ENCODE data around the gene CDH22.

Gene CDH22

DNA sequence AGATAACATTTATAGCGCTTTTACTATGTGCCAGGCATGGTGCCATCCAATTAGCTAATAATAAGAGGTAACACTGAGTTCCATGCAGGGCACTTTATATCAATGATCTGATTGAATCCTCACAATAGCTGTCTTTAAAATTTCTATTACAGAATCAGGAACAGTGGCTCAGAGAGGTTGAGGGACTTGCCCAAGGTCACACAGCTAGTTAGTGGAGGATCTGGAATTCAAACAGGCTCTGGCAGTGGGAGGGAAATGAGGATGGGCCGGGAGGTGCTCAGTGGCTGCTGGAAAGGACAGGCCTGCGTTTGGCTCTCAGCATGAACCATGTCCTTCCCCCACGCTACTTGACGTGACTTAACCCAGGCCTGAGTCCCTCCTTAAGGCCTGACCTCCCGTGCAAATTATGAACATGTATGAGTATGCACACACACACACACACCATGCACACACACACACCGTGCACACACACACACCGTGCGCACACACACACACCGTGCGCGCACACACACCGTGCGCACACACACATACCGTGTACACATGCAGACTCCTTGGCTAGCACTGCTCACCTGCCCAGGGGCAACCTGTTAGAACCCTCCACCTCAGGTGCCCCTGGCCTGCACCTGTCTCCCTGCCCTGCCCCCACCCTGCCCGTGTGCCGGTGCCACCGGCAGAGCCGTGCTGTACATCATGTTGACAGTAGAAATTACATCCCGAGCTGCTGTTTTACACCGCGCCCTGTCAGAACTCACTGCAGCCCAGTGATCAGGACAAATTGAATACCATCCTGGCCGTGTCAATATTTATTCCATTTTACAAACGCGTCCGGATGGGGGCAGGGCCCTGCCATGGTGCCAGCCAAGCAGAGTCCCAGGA is 43.7 kb downstream of the CDH22 start:
- no peak for DNase-seq

DNA sequence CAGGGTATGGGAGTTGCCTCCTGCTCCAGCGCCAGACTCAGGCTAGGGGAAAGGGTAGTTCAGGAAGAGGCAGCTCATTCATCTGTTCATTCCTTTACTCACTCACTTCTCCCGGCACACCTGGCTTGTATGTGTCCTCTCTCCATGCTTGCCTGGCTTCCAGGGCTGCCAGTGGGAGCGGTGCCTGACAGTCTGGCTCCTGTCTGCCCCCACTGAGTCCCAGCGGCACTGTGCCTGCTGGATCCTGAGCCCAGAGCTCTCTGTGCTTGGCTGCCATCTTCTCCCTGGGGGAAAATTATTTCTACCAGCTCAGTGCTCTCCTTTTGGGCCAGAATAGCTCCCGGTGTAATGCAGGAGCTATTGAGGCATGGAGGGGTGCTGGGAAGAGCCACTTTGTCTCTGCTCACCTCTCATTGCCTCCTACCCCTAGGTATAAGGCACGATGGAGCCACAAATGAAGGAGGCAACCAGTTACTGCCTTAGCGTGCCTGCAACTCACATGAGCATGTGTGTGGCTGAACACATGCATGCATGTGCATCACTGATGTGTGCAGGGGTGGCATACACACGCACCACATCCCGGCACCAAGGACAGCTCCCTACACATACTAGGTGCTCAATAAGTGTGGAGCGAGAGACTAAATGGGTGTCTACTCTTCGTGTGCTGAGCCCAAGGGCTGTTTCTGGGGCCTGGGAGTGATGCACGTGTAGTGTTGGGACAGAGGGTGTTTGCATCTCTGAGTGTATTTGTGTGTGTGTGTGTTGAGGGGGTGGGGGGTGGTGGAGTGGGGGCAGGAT is 46.6 kb downstream of the CDH22 start:
- DNase-seq: no peak

DNA sequence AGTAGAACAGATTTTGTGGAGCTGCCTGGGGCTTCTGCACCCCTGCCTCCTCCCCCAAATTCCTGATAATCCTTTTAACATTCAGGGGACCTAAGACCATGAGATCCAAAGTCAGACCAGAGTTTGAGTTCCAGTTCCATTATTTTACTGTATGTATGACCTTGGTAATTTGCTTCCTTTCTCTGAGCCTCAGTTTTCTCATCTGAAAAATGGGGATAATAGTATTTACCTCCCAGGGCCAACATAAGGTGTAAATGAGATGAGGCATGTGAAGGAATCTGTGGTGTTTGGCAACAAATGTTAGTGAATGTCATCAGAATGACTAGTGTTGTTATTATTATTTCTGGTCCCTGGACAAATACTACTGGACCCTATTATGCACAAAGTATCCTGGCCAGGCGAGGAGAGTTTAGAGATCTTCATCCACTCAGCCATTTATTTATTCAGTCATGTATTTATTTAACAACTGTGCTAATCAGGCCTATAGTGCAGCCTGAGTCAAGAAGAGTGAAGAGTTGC is 47.3 kb downstream of the CDH22 start:
- DNase-seq: no peak

DNA sequence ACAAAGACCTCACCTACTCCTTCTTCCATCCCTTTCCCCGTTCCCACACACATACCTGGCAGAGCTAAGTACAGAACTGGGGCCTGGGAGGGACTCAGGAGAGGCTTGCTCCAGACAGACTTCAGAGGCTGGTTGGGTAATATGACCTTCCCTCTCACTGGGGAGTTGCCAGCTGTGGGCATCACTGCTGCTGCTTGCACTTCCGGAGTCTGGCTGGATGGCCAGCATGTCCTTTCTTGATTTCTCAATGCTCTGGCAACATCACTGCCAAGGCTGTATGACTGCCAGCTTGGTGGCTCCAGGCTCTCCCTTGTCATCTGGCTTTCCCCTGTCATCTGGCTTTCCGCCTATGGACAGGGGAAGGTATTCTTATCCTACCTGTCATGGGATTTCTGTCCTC is 47.8 kb downstream of the CDH22 start:
- DNase-seq: no peak

DNA sequence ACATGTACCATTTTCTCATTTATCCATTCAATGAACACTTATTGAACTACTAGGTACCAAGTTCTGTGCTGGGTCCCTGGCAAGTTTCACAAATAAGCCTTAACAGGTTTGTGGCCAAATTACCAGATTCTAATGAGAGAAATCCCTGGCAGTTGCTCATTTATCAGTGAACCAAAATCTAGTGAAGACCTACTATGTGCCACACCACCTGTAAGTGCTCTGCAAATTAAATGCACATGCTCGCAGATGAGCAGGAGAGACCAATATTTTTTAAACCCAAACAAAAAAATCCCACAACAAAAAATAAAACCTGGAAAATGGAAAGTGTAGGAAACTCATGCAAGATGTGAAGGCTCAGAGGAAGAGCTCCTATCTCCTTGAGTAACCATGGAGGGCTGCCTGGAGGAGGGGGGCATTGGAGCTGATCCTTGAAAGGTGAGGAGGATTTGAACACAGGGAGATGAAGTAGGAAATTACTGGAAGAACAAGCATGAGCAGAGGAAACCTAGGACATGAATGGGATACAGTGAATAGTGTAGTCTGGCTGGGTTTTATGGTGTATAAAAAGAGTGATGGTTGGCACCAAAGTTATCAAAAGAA is 48.9 kb downstream of the CDH22 start:
- DNase-seq: no peak

DNA sequence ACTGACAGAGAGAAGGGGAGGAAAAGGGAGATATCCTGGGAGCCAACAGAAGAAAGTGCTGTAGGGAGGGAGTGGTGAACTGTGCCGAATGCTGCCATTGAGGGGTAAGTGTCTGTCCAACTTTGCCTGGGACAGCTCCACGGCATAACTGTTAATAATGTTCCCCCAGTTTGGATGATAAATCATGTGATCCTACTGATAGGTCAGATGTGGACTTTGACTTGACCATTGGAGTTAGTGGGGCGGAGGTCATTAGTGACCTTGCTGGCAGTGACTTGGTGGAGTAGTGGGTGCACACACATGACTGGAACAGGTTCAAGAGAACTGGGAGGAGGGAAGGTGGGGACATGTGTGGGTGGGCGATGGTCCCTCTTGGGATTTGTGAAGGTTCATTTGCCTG is 50.4 kb downstream of the CDH22 start:
- no peak for DNase-seq

DNA sequence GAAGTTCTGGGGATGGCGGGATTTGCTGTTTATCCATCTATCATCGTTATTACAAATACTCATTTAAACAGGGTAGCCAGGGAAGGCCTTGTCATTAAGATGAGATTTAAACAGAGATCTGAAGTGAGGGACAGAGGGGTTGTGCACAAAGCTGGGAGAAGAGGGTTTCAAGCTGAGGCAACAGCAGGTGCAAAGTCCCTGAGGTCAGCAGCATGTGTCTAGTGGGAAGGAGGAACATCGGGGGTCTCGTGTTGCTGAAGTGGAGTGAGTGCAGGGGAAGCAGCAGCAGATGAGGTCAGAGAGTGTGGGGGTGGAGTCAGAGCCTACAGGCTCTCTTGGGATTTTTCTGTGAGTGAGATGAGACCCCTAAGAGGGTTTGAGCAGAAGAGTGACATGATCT is 52.0 kb downstream of the CDH22 start:
- no peak for DNase-seq

DNA sequence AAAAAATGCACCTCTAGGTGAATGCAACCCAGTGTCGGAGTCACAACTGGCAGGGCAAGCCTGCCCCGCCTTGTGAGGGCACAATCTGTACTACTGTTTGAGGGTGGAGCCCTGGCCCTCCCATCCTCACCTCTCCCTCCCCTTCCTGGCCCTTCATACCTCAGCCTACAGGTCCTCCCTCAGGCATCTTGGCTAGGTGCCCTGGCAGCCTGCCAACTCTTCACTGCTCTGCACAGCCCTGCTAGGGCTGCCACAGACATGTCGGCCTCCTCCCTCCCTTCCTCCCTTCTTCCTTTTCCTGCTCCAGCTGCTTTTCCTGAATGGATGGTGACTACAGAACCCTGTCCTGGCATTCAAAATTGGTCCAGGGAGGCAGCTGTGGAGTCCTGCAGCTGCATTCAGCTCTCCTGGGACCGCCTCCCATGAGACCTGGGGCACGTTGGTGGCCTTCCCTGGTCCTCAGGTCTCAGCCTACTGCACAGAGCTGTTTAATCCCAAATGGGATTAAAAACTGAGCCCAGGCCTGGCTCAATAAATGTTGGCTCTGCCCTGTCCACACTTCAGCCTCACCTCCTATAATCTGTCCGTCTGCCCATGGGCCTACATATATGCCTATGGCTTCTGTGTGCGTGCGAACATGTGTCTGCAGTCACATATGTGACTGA is 52.7 kb downstream of the CDH22 start:
- DNase-seq: no peak

DNA sequence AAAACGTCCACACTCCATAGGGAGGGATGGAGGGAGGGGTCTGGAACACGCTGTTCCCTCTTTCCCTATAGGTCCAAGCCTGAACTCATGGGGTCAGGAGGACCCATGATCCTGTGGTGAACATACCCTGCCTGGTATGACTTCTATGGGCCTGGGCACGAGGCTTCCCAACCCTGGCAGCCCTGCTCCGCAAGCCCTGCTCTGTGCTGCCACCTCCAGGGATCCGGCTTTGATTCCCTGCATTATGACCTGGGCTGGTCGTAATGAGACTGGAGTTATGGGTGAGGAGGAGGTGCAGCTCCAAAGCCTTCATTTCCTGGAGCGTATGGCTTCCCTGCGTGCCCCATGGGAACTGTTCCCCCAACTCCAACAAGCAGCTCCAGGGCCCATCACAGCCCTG is 54.9 kb downstream of the CDH22 start:
- no peak for DNase-seq

DNA sequence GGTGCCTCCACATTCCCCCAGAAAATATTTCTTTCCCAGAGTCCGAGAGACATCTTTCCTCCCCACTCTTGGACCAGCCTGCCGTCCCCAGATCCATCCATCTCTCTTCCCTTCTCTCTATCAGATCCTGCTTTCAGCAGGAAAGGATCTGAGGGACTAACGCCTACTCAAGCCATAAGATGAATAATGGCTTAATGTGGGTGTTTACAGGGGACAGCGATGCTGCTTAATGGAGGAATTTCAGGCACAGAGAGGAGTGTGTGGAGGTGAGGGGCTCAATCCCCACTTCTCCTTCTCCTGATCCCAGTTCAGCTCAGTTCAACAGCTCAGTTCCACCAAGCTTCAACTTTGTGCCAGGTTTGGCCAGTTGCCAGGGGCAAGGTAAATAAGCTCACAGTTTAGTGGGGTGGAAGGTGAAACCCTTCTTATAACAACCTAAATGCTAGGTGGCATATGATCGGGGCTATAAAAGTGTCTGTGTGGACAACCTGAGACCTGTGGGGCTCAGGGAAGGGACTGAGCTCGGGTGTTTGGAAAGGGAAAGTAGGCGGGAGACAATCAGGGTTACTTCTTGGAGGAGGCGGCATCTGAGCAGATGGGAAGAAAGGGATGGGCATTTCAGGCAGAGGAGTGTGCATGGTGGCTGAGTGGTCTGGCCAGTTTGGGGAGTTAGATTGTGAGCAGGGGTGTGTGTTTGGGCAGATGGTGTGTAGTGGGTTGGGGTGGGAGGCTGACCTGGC is 55.8 kb downstream of the CDH22 start:
- DNase-seq: no peak

DNA sequence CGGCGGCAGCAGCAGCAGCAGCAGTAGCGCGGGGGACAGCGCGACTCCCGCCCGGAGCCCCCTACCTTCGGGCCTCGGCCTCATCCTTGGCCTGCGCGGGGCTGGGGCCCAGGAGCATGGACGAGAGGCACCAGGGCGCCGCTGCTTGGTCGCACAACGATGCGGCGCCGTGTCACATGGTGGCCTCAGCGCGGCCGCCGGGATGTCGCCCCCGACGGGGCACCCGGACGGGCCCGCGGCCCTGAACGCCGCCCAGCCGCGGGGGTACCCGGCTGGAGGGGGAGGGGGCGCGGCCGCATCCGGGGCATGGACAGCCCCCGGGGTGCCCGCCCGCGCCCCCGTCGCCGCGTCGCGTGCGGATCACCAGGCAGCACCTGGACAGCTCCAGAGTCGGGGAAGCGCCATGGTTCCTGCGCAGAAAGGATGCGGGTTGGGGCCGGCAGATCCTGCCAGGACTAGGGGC is 57.1 kb downstream of the CDH22 start:
- DNase-seq: no peak

DNA sequence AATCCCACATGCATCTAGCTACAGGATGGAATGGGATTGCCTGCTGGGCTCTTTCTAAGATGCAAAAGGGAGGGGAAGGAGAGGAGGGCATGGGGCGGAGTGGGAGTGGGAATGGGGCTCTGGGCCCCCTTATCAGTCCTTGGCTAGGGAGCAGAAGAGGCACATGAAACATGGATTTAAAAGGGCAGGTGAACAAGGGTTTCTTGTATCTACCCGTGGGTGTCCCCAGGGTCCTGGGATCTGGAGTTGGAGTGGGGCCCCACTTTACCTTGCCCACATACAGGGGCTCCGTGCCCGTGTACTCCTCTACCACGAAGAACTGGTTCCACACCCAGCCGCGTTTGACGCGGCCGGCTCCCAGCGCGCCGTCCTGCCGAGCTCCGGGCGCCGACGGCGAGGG is 57.5 kb downstream of the CDH22 start:
- DNase-seq: no peak

DNA sequence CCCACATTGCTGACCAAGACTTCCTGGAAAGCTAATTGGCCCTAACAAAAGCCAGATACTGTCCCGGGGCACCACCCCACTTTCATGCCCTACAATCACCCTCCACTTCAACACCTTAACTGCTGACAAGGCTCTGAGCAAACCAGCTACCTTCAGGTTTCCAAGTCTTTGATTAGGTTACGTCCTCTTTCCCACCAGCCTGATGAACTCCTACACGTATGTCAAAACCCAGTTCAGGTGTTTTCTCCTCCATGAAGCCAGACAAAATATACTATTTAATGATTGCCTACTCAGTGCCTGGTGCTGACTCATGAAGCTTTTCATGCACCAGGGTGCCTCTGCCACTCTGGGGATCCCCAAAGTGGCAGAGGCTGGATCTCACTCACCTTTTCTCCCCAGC is 58.6 kb downstream of the CDH22 start:
- no peak for DNase-seq

DNA sequence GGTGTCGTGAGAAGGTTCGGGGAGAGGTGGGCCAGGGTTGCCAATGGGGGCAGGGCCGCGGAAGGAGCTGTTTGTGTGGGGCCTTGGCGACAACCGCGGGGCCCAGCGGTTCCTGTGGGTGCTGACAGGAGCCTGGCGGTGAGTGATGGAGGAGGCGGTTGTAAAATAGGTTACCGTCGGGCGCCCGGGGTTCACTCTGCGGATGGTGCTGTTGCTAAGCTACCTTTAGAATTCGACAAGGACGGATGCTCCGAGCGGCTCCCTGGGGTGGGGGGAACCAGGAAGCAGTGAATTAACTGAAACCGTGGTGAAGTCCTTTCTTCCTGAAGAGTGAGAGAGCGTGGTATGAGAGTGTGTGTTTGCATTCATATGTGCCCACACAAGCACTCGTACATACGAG is 61.7 kb downstream of the CDH22 start:
- DNase-seq: no peak

DNA sequence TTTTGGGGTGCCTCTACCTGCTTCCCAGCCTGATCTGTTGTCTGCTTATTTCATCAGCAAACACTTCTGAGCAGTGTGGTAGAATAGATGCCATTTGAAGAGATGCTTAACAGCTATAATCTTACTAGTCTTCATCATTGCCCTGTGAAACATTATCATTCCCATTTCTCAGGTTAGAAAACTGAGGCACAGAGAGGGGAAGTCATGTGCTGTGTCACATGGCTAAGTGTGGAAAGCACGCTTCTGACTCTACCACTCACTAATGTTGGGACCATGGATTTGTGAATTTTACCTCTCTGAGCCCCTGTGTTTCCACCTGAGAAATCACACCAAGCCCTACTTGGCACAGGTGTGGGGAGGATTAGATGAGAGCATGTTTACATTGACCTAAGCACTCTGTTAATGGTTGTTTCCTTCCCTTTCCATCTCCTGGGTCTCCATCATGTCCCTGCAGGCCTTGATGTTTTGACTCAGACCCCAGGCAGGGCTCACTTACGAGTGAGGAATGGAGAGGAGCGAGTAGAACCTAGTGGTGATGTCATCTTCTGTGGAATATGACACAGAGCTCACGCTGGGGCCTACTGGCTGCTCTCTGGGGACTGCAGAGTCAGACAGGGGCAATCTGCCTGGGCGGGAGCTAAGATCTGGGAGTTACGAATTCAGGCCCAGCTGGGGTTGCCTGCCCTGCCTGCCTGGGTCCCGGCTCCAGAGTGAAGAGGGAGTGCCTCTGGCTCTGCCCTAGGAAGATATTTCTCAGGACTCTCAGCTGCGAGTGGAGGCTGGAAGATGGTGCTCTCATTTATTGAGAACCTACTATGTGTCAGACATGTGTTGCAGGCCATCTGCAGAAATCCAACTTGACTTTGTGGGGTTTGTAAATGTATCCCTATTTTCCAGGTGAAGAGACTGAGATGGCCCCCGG is 64.3 kb downstream of the CDH22 start:
- DNase-seq: no peak

DNA sequence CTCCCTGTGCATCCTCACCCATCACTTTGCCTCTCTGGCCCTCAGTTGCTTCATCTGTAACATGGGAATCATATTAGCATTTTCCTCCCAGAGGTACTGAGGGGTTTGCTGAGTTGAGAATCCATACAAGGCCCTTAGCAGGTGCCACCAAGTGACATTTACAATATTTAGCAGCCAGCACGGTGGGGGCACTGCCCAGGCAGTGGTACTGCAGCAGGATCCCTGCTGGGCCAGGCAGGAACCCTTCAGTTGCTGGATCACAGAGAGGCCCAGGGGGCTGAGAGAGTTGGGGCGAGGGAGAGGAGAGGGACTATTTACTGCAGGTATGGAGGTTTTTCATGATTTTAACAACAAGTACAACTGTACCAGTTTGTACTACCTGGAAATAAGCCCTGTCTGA is 65.9 kb downstream of the CDH22 start:
- no peak for DNase-seq

DNA sequence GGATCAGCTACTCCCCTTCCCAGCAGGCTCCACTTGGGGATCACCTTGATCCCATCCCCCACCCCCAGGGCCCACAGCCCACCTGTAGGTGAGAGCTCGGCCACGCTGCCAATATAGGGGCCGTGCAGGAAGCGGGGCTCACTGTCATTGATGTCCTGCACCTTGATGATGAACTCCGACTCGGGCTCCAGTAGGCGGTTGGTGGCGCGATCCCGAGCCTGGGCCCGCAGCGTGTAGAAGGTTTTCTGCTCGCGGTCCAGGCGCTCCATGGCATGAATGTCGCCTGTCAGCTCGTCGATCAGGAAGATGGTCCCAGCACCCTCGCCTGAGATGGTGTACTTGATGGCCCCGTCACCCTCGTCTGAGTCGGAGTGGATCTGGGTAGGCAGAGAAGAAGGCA is 67.4 kb downstream of the CDH22 start:
- no peak for DNase-seq

DNA sequence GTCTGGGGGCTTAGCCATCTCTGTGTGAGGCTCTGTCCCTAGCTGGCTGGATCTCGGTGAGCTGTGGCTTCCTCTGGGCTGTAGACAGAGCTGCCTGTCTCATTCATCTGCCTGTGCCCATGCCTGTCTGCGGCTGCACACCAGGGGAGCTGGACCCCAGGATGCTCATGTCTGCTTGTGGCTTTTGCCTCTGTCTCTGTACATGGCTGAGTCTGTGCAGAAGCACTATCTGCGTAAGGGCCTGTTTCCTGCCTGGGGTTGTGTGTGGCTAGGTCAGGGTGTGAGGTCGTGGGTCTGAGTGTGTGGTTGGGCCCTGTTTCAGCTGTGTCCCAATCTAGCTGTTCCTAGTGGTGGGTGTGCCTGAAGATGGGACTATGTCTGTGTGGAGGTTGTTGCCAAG is 68.2 kb downstream of the CDH22 start:
- no peak for DNase-seq

DNA sequence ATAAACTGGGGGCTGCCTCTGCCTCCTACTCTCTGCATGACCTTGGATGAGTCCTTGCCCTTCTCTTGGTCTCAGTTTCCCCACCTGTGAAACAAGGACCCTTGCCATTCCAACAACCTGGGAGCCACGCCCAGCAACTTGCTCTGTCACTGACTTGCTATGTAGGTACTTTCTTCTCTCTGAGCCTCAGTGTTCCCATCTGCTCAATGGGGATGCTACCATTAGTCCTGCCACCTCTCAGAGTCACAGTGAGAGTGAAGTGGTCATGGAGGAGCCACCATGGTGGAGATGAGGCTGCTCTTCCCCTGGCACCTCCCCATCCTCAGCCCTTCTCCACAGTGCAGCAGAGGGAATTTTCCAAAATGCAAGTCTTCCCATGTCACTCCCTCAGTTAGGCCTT is 70.6 kb downstream of the CDH22 start:
- DNase-seq: no peak

DNA sequence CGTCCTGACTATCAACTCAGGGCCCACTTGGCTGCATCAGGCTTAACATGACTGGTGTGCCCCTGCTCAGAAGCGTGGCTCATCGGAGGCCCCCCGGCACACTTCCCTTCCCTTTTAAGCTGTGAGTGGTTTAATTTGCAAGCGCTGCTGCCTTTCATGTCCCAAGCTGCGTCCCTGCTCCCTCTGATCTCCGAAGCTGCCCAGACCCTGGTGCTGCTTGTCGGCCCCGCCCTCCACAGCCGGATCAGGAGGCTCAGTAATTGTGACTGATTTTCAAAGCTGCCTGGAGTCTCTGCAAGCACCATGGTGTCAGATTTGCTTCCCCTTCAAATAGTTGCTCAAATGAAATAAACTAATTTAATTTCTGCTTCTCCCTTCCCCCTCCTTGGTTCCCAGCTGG is 71.1 kb downstream of the CDH22 start:
- DNase-seq: no peak

DNA sequence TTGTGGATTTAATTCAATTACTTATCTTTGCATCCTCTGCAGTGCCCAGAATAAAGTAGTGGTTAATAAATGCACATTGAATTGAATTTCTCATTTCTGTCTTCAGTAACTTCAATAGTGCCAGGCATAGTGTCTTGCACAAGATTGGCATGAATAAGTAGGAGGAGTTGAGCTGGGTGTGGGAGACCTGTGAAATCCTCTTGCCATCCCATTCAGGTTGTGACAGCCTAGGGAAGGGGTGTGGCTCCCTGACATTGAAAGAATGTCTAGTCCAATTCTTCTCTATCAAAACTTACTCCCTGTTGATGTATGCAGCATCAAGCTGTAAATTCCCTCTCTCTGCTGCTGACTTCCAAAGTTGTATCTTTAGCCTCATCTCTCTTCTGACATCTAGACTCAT is 73.2 kb downstream of the CDH22 start:
- DNase-seq: no peak
